ENCODE results near the gene MAPRE3. TPM values are rescaled to one million over a fixed set of nuclear protein-coding genes. Genes with fewer than 3 reads are reported as not detected.

MAPRE3 gene
- total and polyA plus RNA-seq, 2 donors (not counting 1 experiment from before 2014, with no cell fraction given) = 7.9 to 13.9 TPM

DNA sequence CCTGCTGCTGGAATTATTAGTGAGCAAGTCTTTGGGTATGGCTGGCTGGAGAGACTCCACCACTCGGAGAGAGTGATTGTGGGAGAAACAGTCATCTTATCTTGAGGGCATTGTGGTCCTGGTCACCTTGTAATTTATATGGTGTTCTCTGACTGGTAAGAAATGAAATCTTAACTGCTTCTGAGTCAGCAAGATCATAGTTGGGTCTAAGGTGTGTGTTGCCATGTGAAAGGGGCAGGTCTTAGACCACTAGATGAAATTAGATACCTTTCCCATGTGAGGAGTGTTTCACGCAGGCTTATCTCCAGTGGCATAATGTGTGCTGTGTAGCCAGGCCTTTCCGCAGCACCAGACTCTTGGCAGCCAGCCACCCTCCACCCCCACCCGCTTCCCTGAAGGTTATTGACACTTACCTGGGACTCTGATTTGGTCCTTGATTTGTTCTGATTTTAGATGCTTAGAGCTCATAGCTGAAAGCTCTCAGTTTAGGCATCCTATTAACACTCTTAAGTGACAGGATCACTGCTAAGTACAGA lies 7.7 kb downstream of the MAPRE3 start:
- H4K20me1 ChIP-seq (ENCODE audit: control insufficient read depth, extremely low read depth, insufficient read depth, low read length) = no peaks in the 10 kb centered on the region
- no peak overlapping the region for H3K9ac ChIP-seq (ENCODE audit: insufficient read depth, low read length)
- H3K36me3 ChIP-seq (ENCODE audit: control insufficient read depth, insufficient read depth, low read length) = no peaks in the 10 kb centered on the region
- DNase-seq (ENCODE audit: low read depth in 2 of 2) = peak in 1 of 2 donors; percentile 77
- H3K79me2 ChIP-seq (ENCODE audit: control insufficient read depth, insufficient read depth, low read length) = peaks cover 3% of the 10 kb centered on the region
- no peak overlapping the region for H3K27ac ChIP-seq (ENCODE audit: insufficient read depth, low read length)
- TF ChIP-seq EZH2 (IDR thresholded peaks at IDR 0.05; ENCODE audit: low read length, missing control alignments) (no peak), CTCF (conservative IDR thresholded peaks at IDR 0.05 in 1 of 2, IDR thresholded peaks at IDR 0.05 in 1 of 2; ENCODE audit: low read depth in 1 of 2, low read length in 2 of 2) (no peak)
- no peak overlapping the region for H3K4me3 ChIP-seq (replicated peaks in 1 of 4; ENCODE audit: control extremely low read depth in 1 of 4, insufficient read depth in 1 of 4, low read depth in 3 of 4, low read length in 4 of 4)
- peaks cover 2% of the 10 kb centered on the region for H3K4me1 ChIP-seq (ENCODE audit: control insufficient read depth, extremely low read depth, insufficient read depth, low read length)
- H3K9me3 ChIP-seq (ENCODE audit: control insufficient read depth, insufficient read depth, low read depth, low read length) = no peaks in the 10 kb centered on the region
- no peak overlapping the region for H3K4me2 ChIP-seq (ENCODE audit: extremely low read depth, insufficient read depth, low read length)
- no peaks in the 10 kb centered on the region for H3K27me3 ChIP-seq (ENCODE audit: control insufficient read depth, insufficient read depth, low read length)
- H2AFZ ChIP-seq (ENCODE audit: low read length) = no peak overlapping the region

DNA sequence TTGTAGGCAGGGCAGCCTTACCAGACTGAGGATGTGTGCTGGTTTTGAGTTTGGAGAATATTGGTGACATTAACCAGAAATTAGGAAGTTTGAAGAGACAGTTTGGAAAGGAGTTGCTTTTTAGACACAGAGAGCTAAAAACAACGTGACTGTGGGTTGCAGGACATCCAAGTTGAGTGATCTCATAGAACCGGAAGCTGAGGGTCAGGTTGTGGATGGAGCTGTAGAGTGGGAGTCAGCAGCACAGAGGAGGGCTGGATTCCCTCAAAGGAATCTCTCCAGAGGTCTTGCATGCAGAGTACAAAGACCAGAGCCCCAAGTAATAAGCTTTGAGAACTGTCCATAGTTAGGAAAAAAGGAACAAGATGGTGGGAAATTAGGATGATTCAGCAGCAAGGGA lies 9.3 kb downstream of the MAPRE3 start:
- Histone ChIP-seq H3K27ac (ENCODE audit: insufficient read depth, low read length) (no peak overlapping the region), H3K4me3 (replicated peaks in 1 of 4; ENCODE audit: control extremely low read depth in 1 of 4, insufficient read depth in 1 of 4, low read depth in 3 of 4, low read length in 4 of 4) (no peak overlapping the region), H3K4me2 (ENCODE audit: extremely low read depth, insufficient read depth, low read length) (no peak overlapping the region), H3K9ac (ENCODE audit: insufficient read depth, low read length) (no peak overlapping the region), H3K79me2 (ENCODE audit: control insufficient read depth, insufficient read depth, low read length) (peaks cover 3% of the 10 kb centered on the region), H3K4me1 (ENCODE audit: control insufficient read depth, extremely low read depth, insufficient read depth, low read length) (peaks cover 2% of the 10 kb centered on the region), H3K36me3 (ENCODE audit: control insufficient read depth, insufficient read depth, low read length) (no peaks in the 10 kb centered on the region), H3K27me3 (ENCODE audit: control insufficient read depth, insufficient read depth, low read length) (no peaks in the 10 kb centered on the region), H3K9me3 (ENCODE audit: control insufficient read depth, insufficient read depth, low read depth, low read length) (no peaks in the 10 kb centered on the region), H2AFZ (ENCODE audit: low read length) (no peak overlapping the region), H4K20me1 (ENCODE audit: control insufficient read depth, extremely low read depth, insufficient read depth, low read length) (no peaks in the 10 kb centered on the region)
- DNase-seq (ENCODE audit: low read depth in 2 of 2) = peak in 1 of 2 donors; percentile 71
- TF ChIP-seq CTCF (conservative IDR thresholded peaks at IDR 0.05 in 1 of 2, IDR thresholded peaks at IDR 0.05 in 1 of 2; ENCODE audit: low read depth in 1 of 2, low read length in 2 of 2) = no peak
- no peak for TF ChIP-seq EZH2 (IDR thresholded peaks at IDR 0.05; ENCODE audit: low read length, missing control alignments)

GRCh38 chr2:26980971-26981370 lies 10.5 kb downstream of the MAPRE3 start:
- Histone ChIP-seq H3K27me3 (ENCODE audit: control insufficient read depth, insufficient read depth, low read length) (no peaks in the 10 kb centered on the region), H3K9ac (ENCODE audit: insufficient read depth, low read length) (no peak overlapping the region), H3K79me2 (ENCODE audit: control insufficient read depth, insufficient read depth, low read length) (peaks cover 3% of the 10 kb centered on the region), H3K36me3 (ENCODE audit: control insufficient read depth, insufficient read depth, low read length) (no peaks in the 10 kb centered on the region), H3K27ac (ENCODE audit: insufficient read depth, low read length) (no peak overlapping the region), H3K4me3 (replicated peaks in 1 of 4; ENCODE audit: control extremely low read depth in 1 of 4, insufficient read depth in 1 of 4, low read depth in 3 of 4, low read length in 4 of 4) (no peak overlapping the region), H2AFZ (ENCODE audit: low read length) (no peak overlapping the region), H3K4me1 (ENCODE audit: control insufficient read depth, extremely low read depth, insufficient read depth, low read length) (peaks cover 2% of the 10 kb centered on the region), H3K4me2 (ENCODE audit: extremely low read depth, insufficient read depth, low read length) (no peak overlapping the region), H3K9me3 (ENCODE audit: control insufficient read depth, insufficient read depth, low read depth, low read length) (no peaks in the 10 kb centered on the region), H4K20me1 (ENCODE audit: control insufficient read depth, extremely low read depth, insufficient read depth, low read length) (no peaks in the 10 kb centered on the region)
- no peak for DNase-seq (ENCODE audit: low read depth in 2 of 2)
- TF ChIP-seq EZH2 (IDR thresholded peaks at IDR 0.05; ENCODE audit: low read length, missing control alignments) (no peak), CTCF (conservative IDR thresholded peaks at IDR 0.05 in 1 of 2, IDR thresholded peaks at IDR 0.05 in 1 of 2; ENCODE audit: low read depth in 1 of 2, low read length in 2 of 2) (no peak)

Measured in fibroblast of lung (primary cell).